SK-N-SH treated with all-trans-retinoic acid at 6 μM for 48 hours (cell line): ENCODE results near the gene PET100.

Experiments
- ATAC-seq: fragments of 200-7000 bp; cut with Tn5 transposase; 3 replicates; pipeline ENCODE4 v1.9.1; 2020; ENCODE audit warnings: mild to moderate bottlenecking, moderate library complexity
- ARNTL ChIP-seq: fragments of 450-650 bp; formaldehyde crosslinking; IDR thresholded peaks from 2 replicates; pipeline ENCODE4 v1.5.0; 2020; ENCODE audit warnings: low read depth, mild to moderate bottlenecking, moderate library complexity, borderline replicate concordance
- CREB5 ChIP-seq: fragments of 250-450 bp; sonication (Bioruptor Pico); IDR thresholded peaks from 2 replicates; pipeline ENCODE4 v1.5.1; 2020; ENCODE audit warnings: low read depth, mild to moderate bottlenecking, moderate library complexity
- CSDC2 ChIP-seq: fragments of 250-450 bp; sonication (Bioruptor Pico); IDR thresholded peaks from 2 replicates; pipeline ENCODE4 v1.5.0; 2020; ENCODE audit warnings: mild to moderate bottlenecking, moderate library complexity
- CSRNP3 ChIP-seq: fragments of 250-450 bp; sonication (Bioruptor Pico); IDR thresholded peaks from 2 replicates; pipeline ENCODE4 v1.5.1; 2021; ENCODE audit warnings: mild to moderate bottlenecking, moderate library complexity
- ESRRG ChIP-seq: fragments of 250-450 bp; sonication (Bioruptor Pico); IDR thresholded peaks from 2 replicates; pipeline ENCODE4 v1.6.1; 2021; ENCODE audit warnings: mild to moderate bottlenecking
- GLIS3 ChIP-seq: fragments of 250-450 bp; sonication (Bioruptor Pico); IDR thresholded peaks from 2 replicates; pipeline ENCODE4 v1.5.0; 2020; ENCODE audit warnings: mild to moderate bottlenecking, moderate library complexity
- ISL1 ChIP-seq: fragments of 250-450 bp; sonication (Bioruptor Pico); IDR thresholded peaks from 2 replicates; pipeline ENCODE4 v2.1.2; 2022; ENCODE audit warnings: mild to moderate bottlenecking, moderate library complexity
- OSR1 ChIP-seq: fragments of 250-450 bp; sonication (Bioruptor Pico); IDR thresholded peaks from 2 replicates; pipeline ENCODE4 v1.8.0; 2022; ENCODE audit warnings: moderate library complexity, mild to moderate bottlenecking, inconsistent platforms
- PATZ1 ChIP-seq: fragments of 250-450 bp; sonication (Bioruptor Pico); IDR thresholded peaks from 2 replicates; pipeline ENCODE4 v1.8.0; 2020; ENCODE audit warnings: mild to moderate bottlenecking, moderate library complexity, borderline replicate concordance
- POU6F1 ChIP-seq: fragments of 250-450 bp; sonication (Bioruptor Pico); IDR thresholded peaks from 2 replicates; pipeline ENCODE4 v1.8.0; 2021; ENCODE audit warnings: low read depth, mild to moderate bottlenecking, moderate library complexity, borderline replicate concordance
- PPARA ChIP-seq: fragments of 250-450 bp; sonication (Bioruptor Pico); IDR thresholded peaks from 2 replicates; pipeline ENCODE4 v1.5.0; 2020; ENCODE audit warnings: mild to moderate bottlenecking, borderline replicate concordance
- SNAI2 ChIP-seq: fragments of 250-450 bp; sonication (Bioruptor Pico); IDR thresholded peaks from 2 replicates; pipeline ENCODE4 v1.5.0; 2020; ENCODE audit warnings: mild to moderate bottlenecking, moderate library complexity
- TCF4 ChIP-seq: fragments of 250-450 bp; sonication (Bioruptor Pico); IDR thresholded peaks from 2 replicates; pipeline ENCODE4 v1.8.0; 2021; ENCODE audit warnings: mild to moderate bottlenecking, moderate library complexity, borderline replicate concordance
- TOX ChIP-seq: fragments of 250-450 bp; sonication (Bioruptor Pico); IDR thresholded peaks from 2 replicates; pipeline ENCODE4 v1.8.0; 2021; ENCODE audit warnings: mild to moderate bottlenecking, moderate library complexity, borderline replicate concordance
- TSHZ2 ChIP-seq: fragments of 250-450 bp; sonication (Bioruptor Pico); IDR thresholded peaks from 2 replicates; pipeline ENCODE4 v1.5.0; 2020; ENCODE audit warnings: mild to moderate bottlenecking, moderate library complexity
- ZC3H10 ChIP-seq: fragments of 250-450 bp; sonication (Bioruptor Pico); IDR thresholded peaks from 2 replicates; pipeline ENCODE4 v1.5.1; 2021; ENCODE audit warnings: mild to moderate bottlenecking, moderate library complexity
- ZFP3 ChIP-seq: fragments of 250-450 bp; sonication (Bioruptor Pico); IDR thresholded peaks from 2 replicates; pipeline ENCODE4 v1.5.0; 2020; ENCODE audit warnings: mild to moderate bottlenecking, moderate library complexity
- ZFP30 ChIP-seq: fragments of 450-650 bp; formaldehyde crosslinking; IDR thresholded peaks from 2 replicates; pipeline ENCODE4 v1.5.0; 2022; ENCODE audit warnings: mild to moderate bottlenecking, moderate library complexity
- ZNF565 ChIP-seq: fragments of 450-650 bp; formaldehyde crosslinking; conservative IDR thresholded peaks from 2 replicates; pipeline ENCODE4 v1.5.0; 2020; ENCODE audit warnings: low read depth, mild to moderate bottlenecking, moderate library complexity

The PET100 gene

GRCh38 chr19:7644550-7644877 is 14.9 kb downstream of the PET100 start (continued):
- TF ChIP-seq POU6F1 (no peak), GLIS3 (CRISPR knock-in tag) (no peak), ARNTL (no peak), CSRNP3 (CRISPR knock-in tag) (no peak), CREB5 (CRISPR knock-in tag) (no peak), ZC3H10 (CRISPR knock-in tag) (no peak)

GRCh38 chr19:7645163-7645562 is 15.6 kb downstream of the PET100 start:
- no peak for TF ChIP-seq CSRNP3 (CRISPR knock-in tag)
- TF ChIP-seq ZC3H10 (CRISPR knock-in tag), result no peak
- TF ChIP-seq POU6F1, result no peak
- TF ChIP-seq PPARA (CRISPR knock-in tag), result no peak
- TF ChIP-seq TCF4 (CRISPR knock-in tag), result no peak
- TF ChIP-seq TSHZ2 (CRISPR knock-in tag), result no peak
- TF ChIP-seq ZFP3 (CRISPR knock-in tag), result no peak
- no peak for TF ChIP-seq SNAI2 (CRISPR knock-in tag)
- TF ChIP-seq ESRRG, result no peak
- no peak for TF ChIP-seq ARNTL
- no peak for TF ChIP-seq PATZ1 (CRISPR knock-in tag)
- no peak for TF ChIP-seq ZFP30 (CRISPR knock-in tag)
- no peak for ATAC-seq

GRCh38 chr19:7645656-7646425 is 16.2 kb downstream of the PET100 start:
- no peak for TF ChIP-seq ZNF565
- TF ChIP-seq TOX (CRISPR knock-in tag), result no peak
- no peak for TF ChIP-seq TSHZ2 (CRISPR knock-in tag)
- TF ChIP-seq ESRRG, result no peak
- TF ChIP-seq OSR1 (CRISPR knock-in tag), result no peak
- no peak for TF ChIP-seq CSDC2 (CRISPR knock-in tag)
- TF ChIP-seq ISL1 (CRISPR knock-in tag), result no peak
- no peak for ATAC-seq
